Activated CD4-positive, alpha-beta T cell treated with anti-CD3 and anti-CD28 coated beads, Interleukin-2, amount 50 U/mL, for 16 hours (primary cell): ENCODE results near the gene UPF2.
A peak's percentile ranks its signal among the peaks of the same experiment; 100 is the strongest.
"Not testable (repeated sequence)": the region's sequence is repeated elsewhere in the genome, so short reads cannot be mapped to it uniquely, and the experiment has no call there.

Source experiments
- DNase-seq: peaks from one replicate; pipeline ENCODE4 v3.0.0-alpha.2; 2020

The UPF2 gene

GRCh38 chr10:12042797-12043651 lies at the start of gene UPF2:
TSS of gene UPF2 (minus strand) at chr10:12042809. CDS start at chr10:12035423, 7,386 bp downstream.
- DNase-seq, result peak; percentile 99

GRCh38 chr10:12091421-12091820 lies 48.8 kb upstream of the UPF2 start:
- no peak for DNase-seq

- no peak for DNase-seq
Observed at GRCh38 chr10:12088919-12089318, 46.3 kb upstream of the UPF2 start.

- DNase-seq, result no peak
Observed at GRCh38 chr10:12081879-12082557, 39.4 kb upstream of the UPF2 start.

GRCh38 chr10:12081470-12081869 lies 38.9 kb upstream of the UPF2 start:
- DNase-seq, result no peak

- DNase-seq, result no peak
Observed at GRCh38 chr10:12077580-12078180, 35.1 kb upstream of the UPF2 start.

GRCh38 chr10:12073526-12073925 lies 30.9 kb upstream of the UPF2 start:
- no peak for DNase-seq

- DNase-seq, result not testable (repeated sequence)
Observed at GRCh38 chr10:12071441-12071840, 28.8 kb upstream of the UPF2 start.

- DNase-seq, result peak; percentile 99
Observed at GRCh38 chr10:12068449-12069269, 26.1 kb upstream of the UPF2 start, which contains the start of gene DHTKD1. TSS of gene DHTKD1 (plus strand) at chr10:12068954. CDS start at chr10:12069034, 80 bp downstream.

GRCh38 chr10:12067336-12067735 lies 24.7 kb upstream of the UPF2 start:
- peak; percentile 20 for DNase-seq

GRCh38 chr10:12063483-12063818 lies 20.8 kb upstream of the UPF2 start:
- DNase-seq, result no peak

- DNase-seq, result no peak
Observed at GRCh38 chr10:12062754-12063482, 20.3 kb upstream of the UPF2 start.

- DNase-seq, result no peak
Observed at GRCh38 chr10:12061124-12061523, 18.5 kb upstream of the UPF2 start.

GRCh38 chr10:12056748-12057147 lies 14.1 kb upstream of the UPF2 start:
- no peak for DNase-seq

GRCh38 chr10:12055732-12056131 lies 13.1 kb upstream of the UPF2 start:
- DNase-seq, result no peak

GRCh38 chr10:12051241-12051640 lies 8.6 kb upstream of the UPF2 start:
- no peak for DNase-seq

GRCh38 chr10:12050528-12050927 lies 7.9 kb upstream of the UPF2 start:
- no peak for DNase-seq

- peak; percentile 30 for DNase-seq
Observed at GRCh38 chr10:12048547-12048946, 5.9 kb upstream of the UPF2 start.

GRCh38 chr10:12045596-12045995 lies 3.0 kb upstream of the UPF2 start:
- no peak for DNase-seq

GRCh38 chr10:12042409-12042796 lies 206 bp downstream of the UPF2 start:
- peak; percentile 34 for DNase-seq

GRCh38 chr10:12041766-12042408 lies 722 bp downstream of the UPF2 start:
- DNase-seq, result peak; percentile 66
